ENCODE data around the gene PGC. TPM values are rescaled to one million over a fixed set of nuclear protein-coding genes. Genes with fewer than 3 reads are reported as not detected.

Gene PGC
- total RNA-seq, 1 experiment from 2014 or later, result not detected

DNA sequence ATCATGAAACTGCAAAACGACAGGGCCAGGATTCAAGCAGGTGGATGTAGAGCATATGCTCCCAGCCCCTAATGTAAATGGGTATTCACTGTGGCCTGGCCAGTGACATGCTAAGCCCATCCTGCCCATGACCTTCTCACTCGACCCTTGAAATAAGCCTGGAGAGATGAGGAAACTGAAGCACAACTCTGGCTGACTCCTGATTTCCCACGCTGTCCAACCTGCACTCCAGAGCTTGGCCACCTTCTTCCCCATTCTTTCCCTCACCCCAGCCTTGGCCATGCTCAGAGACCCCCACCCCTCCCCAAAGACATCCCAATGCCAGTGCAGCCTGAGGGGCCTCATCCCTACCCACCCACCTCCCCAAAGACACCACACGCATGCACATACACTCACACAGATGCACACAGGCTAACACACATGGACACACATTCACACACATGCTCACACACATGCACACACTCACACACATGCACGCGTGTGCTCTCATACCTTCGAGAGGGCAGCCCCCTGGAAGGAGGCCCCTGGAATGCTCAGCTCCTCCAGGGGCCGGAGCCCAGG is 24.1 kb downstream of the PGC start:
- Histone ChIP-seq H3K9ac (ENCODE audit: extremely low read depth, insufficient read length, low read length) (no peak overlapping the region), H2BK5ac (ENCODE audit: insufficient read length, low read length) (no peak overlapping the region), H4K5ac (ENCODE audit: insufficient read length, low read depth, low read length) (no peak overlapping the region), H3K4ac (ENCODE audit: low read depth, low read length) (no peak overlapping the region), H3K56ac (ENCODE audit: insufficient read length, low read depth, low read length) (no peak overlapping the region), H4K91ac (ENCODE audit: insufficient read length, low read depth, low read length) (no peak overlapping the region), H2AFZ (ENCODE audit: low read length) (no peak overlapping the region), H3K23me2 (ENCODE audit: insufficient read length, low read depth, low read length, poor library complexity, severe bottlenecking) (no peaks in the 10 kb centered on the region), H3K4me2 (ENCODE audit: insufficient read depth, insufficient read length, low read length) (no peak overlapping the region), H3K14ac (ENCODE audit: insufficient read depth, low read length) (no peak overlapping the region), H4K20me1 (ENCODE audit: control insufficient read depth, insufficient read depth, insufficient read length) (no peaks in the 10 kb centered on the region), H2BK120ac (ENCODE audit: low read depth, low read length, poor library complexity, severe bottlenecking) (no peak overlapping the region), H3T11ph (ENCODE audit: low read length) (no peak overlapping the region), H3K9me3 (ENCODE audit: control insufficient read depth, low read depth, low read length) (no peaks in the 10 kb centered on the region), H2BK20ac (ENCODE audit: low read depth, low read length, poor library complexity, severe bottlenecking) (no peak overlapping the region), H3K4me1 (ENCODE audit: insufficient read depth, low read length) (no peaks in the 10 kb centered on the region), H2BK12ac (ENCODE audit: insufficient read length, low read depth, low read length) (no peak overlapping the region), H3K79me2 (ENCODE audit: insufficient read depth, low read length) (no peaks in the 10 kb centered on the region), H3K18ac (ENCODE audit: insufficient read length, low read depth, low read length) (no peak overlapping the region), H2BK15ac (ENCODE audit: low read depth, low read length) (no peak overlapping the region), H2AK5ac (ENCODE audit: insufficient read length, low read length) (no peak overlapping the region), H3K27me3 (ENCODE audit: insufficient read depth, low read length) (no peaks in the 10 kb centered on the region), H3K27ac (ENCODE audit: insufficient read length, low read depth, low read length) (no peak overlapping the region), H4K8ac (replicated peaks; ENCODE audit: insufficient read length, low read depth, low read length) (no peak overlapping the region), H3K79me1 (ENCODE audit: insufficient read depth, low read depth, low read length, poor library complexity, severe bottlenecking) (no peaks in the 10 kb centered on the region), H3K23ac (ENCODE audit: insufficient read length, low read depth, low read length) (no peak overlapping the region)
- WGBS (ENCODE audit: extremely low coverage, insufficient read length, low lambda C conversion rate), result no CpG with 5 or more reads among the region's 8 CpGs
- TF ChIP-seq, protein P1, sequence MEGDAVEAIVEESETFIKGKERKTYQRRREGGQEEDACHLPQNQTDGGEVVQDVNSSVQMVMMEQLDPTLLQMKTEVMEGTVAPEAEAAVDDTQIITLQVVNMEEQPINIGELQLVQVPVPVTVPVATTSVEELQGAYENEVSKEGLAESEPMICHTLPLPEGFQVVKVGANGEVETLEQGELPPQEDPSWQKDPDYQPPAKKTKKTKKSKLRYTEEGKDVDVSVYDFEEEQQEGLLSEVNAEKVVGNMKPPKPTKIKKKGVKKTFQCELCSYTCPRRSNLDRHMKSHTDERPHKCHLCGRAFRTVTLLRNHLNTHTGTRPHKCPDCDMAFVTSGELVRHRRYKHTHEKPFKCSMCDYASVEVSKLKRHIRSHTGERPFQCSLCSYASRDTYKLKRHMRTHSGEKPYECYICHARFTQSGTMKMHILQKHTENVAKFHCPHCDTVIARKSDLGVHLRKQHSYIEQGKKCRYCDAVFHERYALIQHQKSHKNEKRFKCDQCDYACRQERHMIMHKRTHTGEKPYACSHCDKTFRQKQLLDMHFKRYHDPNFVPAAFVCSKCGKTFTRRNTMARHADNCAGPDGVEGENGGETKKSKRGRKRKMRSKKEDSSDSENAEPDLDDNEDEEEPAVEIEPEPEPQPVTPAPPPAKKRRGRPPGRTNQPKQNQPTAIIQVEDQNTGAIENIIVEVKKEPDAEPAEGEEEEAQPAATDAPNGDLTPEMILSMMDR (conservative IDR thresholded peaks at IDR 0.05), result no peak
- H3K4me3 Mint-ChIP-seq, result no peak overlapping the region
- no peak overlapping the region; a peak in 1 of 7 replicates for H3K27ac Mint-ChIP-seq
- H3K36me3 Mint-ChIP-seq (ENCODE audit: insufficient read depth in 1 of 3, low read depth in 3 of 3), result no peaks in the 10 kb centered on the region
- no peaks in the 10 kb centered on the region for H3K9me3 Mint-ChIP-seq
- H3K4me1 Mint-ChIP-seq, result peaks cover 11 to 12% of the 10 kb centered on the region in 2 experiments
- H3K27me3 Mint-ChIP-seq (ENCODE audit: low read depth), result peaks cover 6% of the 10 kb centered on the region
- DNase-seq, result no peak

Measured in H9 (cell line).